SK-MEL-5 (cell line): ENCODE results near the gene FOLR3. TPM values are rescaled to one million over a fixed set of nuclear protein-coding genes. Genes with fewer than 3 reads are reported as not detected.
A peak's percentile ranks its signal among the peaks of the same experiment; 100 is the strongest.
"Not testable (repeated sequence)": the region's sequence is repeated elsewhere in the genome, so short reads cannot be mapped to it uniquely, and the experiment has no call there.

Source experiments
- DNase-seq: peaks from one replicate; pipeline ENCODE4 v3.0.0-alpha.2; 2016; ENCODE audit warnings: low read depth, low spot score
- in situ Hi-C: cut with HindIII; loops from 2 replicates; pipeline ENCODE4 v1.10.0; 2016; ENCODE audit warnings: low sequenced_read_pairs, high pct_unique_total_duplicates, low pct_unique_long_range_greater_than_20kb
- total RNA-seq: library from RNA; depleted of rRNA; stranded (reverse); fragments of >200 nt; shearing (Covaris generic); gene quantifications from 2 replicates; pipeline ENCODE4 v1.2.3, GENCODE V29; 2014; rRNA removed

Gene FOLR3
- total RNA-seq, 1 experiment from 2014 or later = not detected

DNA sequence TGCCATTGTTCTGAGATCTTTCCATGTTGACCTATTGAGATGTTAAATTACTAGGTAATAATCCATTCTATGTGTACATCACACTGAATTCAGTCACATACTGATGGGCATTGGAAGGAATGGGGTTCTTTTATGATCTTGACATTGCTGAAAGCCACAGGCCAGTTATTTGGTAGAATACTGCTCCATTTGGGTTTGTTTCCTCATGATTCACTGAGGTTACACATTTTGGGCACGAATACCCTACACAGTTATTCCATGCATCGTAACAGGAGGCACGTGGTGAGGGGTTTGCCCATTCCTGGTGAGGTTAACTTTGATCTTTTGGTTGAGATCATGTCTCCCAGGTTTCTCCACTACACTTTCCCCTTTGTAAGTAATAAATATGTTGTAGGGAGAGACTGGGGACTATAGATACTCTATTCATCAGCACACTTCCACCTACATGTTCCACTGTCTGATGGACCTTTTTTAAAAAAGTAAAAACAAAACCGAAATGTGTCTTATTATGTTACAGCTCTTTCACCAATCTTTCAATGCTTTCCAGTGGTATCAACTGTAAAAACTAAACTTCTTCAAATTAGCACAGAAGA, 44.4 kb downstream of the FOLR3 start:
- no peak for DNase-seq
- in situ Hi-C loops = no loop called here

DNA sequence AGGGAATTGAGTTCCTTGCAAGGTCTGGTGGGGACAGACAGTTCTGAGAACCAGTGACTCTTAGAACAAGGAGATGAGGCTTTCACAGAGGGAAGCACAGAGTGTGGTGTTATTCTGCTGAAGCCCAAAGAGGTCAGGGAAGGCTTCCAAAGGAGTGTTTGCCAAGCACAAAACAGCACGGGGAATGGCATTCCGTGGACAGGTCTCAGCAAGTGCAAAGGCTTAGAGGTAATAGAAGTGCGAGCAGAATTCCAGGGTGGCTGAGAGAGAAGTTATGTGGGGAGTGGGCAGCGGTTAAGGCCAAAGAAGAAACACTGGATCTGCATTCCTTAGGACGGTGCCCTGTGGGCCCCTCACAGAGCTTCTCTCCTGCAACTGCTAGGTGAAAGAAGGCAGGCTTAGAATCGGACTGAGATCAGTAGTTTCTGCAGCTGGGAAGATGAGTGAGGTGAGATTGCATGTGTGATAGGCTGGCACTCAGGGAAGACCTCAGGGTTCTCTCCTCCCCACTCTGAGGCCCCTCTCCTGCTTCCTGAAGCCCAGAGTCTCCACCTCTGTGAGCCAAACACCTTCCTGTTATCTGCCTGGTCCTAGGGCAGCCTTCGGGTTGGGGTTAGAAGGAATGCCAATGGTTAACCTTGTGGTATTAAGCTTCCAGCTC, 45.5 kb downstream of the FOLR3 start:
- DNase-seq, in situ Hi-C loops: not testable (repeated sequence)

DNA sequence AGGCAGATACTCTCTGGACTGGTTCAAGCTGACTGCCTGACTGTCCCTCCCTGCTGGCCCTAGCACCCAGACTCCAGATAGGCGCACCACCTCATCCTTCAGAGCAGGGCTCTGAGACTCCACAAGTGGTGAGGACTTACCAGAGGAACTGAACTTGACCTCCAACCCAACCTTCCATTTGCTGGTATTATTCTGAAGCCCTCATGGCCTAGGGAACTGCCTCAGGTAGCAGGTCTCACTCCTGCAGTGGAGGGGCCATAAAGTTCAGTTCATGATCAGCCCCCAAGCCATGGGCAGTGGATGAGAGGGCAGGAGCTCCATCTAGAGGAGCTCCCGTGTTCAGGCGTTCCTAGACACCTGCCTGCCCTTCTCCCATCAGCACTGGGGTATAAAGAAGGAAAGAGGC, 46.0 kb downstream of the FOLR3 start:
- in situ Hi-C loops = not testable (repeated sequence)
- peak; percentile 61 for DNase-seq

DNA sequence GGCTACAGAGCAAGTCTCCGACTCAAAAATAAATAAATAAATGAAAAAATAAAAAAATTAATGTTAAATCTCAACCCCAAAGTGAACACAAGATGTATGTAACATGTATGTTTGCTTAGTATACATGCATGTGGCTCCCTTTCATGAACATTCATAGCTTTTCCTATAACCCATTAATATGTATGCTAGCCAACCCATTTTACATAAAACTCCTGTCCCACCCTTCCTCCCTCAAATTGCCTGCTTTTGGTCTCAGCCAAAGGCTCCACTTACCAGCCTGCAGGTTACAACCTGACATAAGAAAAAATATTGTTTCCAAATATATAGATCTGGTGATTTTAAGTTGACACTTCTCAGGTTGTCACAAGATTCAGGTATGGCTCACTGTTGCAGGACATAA, 52.7 kb downstream of the FOLR3 start:
- in situ Hi-C loops = no loop called here
- no peak for DNase-seq

Other genes starting within 250 kb of the FOLR3 start
- gene XNDC1N, start 207.1 kb upstream of the FOLR3 start, total RNA-seq = 5.1 and 6.6 TPM in 2 replicates
- gene RNF121, start 206.7 kb upstream of the FOLR3 start, total RNA-seq = 41.9 and 50.9 TPM in 2 replicates
- 1.6 and 2.6 TPM in 2 replicates for gene IL18BP, start 136.8 kb upstream of the FOLR3 start, total RNA-seq
- 118 and 144 TPM in 2 replicates for gene NUMA1, start 55.2 kb upstream of the FOLR3 start, total RNA-seq
- 7.7 and 18.3 TPM in 2 replicates for gene LRRC51, start 54.9 kb upstream of the FOLR3 start, total RNA-seq
- gene LAMTOR1, start 32.4 kb upstream of the FOLR3 start, total RNA-seq = 279 and 297 TPM in 2 replicates
- gene TOMT, start 29.8 kb upstream of the FOLR3 start, total RNA-seq = not detected in 2 replicates
- gene ANAPC15, start 23.0 kb upstream of the FOLR3 start, total RNA-seq = 30.3 and 30.6 TPM in 2 replicates
- not detected in 2 replicates for gene FOLR1, start 56.4 kb downstream of the FOLR3 start, total RNA-seq
- gene FOLR2, start 81.1 kb downstream of the FOLR3 start, total RNA-seq = not detected in 2 replicates
- 105 and 121 TPM in 2 replicates for gene INPPL1, start 89.0 kb downstream of the FOLR3 start, total RNA-seq
- gene PHOX2A, start 108.5 kb downstream of the FOLR3 start, total RNA-seq = not detected in 2 replicates